Thoracic aorta (tissue), 2 donors: Measurements from ENCODE around the gene ANKRD22. TPM values are rescaled to one million over a fixed set of nuclear protein-coding genes. Genes with fewer than 3 reads are reported as not detected.

Experiments used
- ATAC-seq: fragments of 150-250 bp; one replicate; pipeline ENCODE4 v1.8.0; 2017; ENCODE audit warnings: low read depth; ENCODE audit not compliant: insufficient number of reproducible peaks, low FRiP score
- DNase-seq: peaks from one replicate; pipeline ENCODE4 v3.0.0-alpha.2; 2020; ENCODE audit warnings: low spot score
- H3K27ac ChIP-seq, 2 donors: fragments of 200-600 bp; sonication (generic); 1 replicate in 1 of 2; 2 replicates in 1 of 2; pipeline ENCODE4 v1.5.1; 2016; ENCODE audit warnings: mild to moderate bottlenecking in 2 of 2, moderate library complexity in 2 of 2
- H3K27me3 ChIP-seq: fragments of 200-600 bp; sonication (generic); replicated peaks from 2 replicates; pipeline ENCODE4 v1.6.0; 2016; ENCODE audit warnings: mild to moderate bottlenecking; ENCODE audit not compliant: insufficient read depth
- H3K36me3 ChIP-seq: fragments of 200-600 bp; sonication (generic); one replicate; pipeline ENCODE4 v1.5.1; 2016
- H3K4me1 ChIP-seq, 2 donors: fragments of 200-600 bp; sonication (generic); 1 replicate in 1 of 2; 2 replicates in 1 of 2; pipeline versions ENCODE4 v1.5.1 to v1.6.0; 2016; ENCODE audit warnings: low read depth in 2 of 2, mild to moderate bottlenecking in 1 of 2; ENCODE audit not compliant: control insufficient read depth in 1 of 2
- H3K4me3 ChIP-seq: fragments of 200-600 bp; sonication (generic); 2 replicates; pipeline ENCODE4 v1.5.1; 2016; ENCODE audit warnings: mild to moderate bottlenecking
- H3K9me3 ChIP-seq: fragments of 200-600 bp; sonication (generic); 2 replicates; pipeline ENCODE4 v1.5.1; 2016
- CTCF ChIP-seq: fragments of 200-600 bp; sonication (generic); IDR thresholded peaks from one replicate; pipeline ENCODE4 v1.5.1; 2019; ENCODE audit warnings: antibody characterized with exemption
- total RNA-seq, 2 donors: library from RNA; depleted of rRNA; stranded (reverse); fragments of >200 nt; gene quantifications; one replicate each; pipeline versions ENCODE4 v1.1.0 to v1.2.3, GENCODE V29; 2016

The ANKRD22 gene
- total RNA-seq, 2 donors from 2014 or later = not detected

GRCh38 chr10:88805924-88806323, 45.7 kb downstream of the ANKRD22 start:
- Histone ChIP-seq H3K27ac (no peak overlapping the region), H3K4me1 (no peaks in the 10 kb centered on the region), H3K27me3 (no peaks in the 10 kb centered on the region), H3K36me3 (no peaks in the 10 kb centered on the region), H3K9me3 (no peaks in the 10 kb centered on the region), H3K4me3 (no peak overlapping the region)
- TF ChIP-seq CTCF = no peak
- ATAC-seq (no peak), DNase-seq (no peak)

GRCh38 chr10:88805361-88805760, 46.3 kb downstream of the ANKRD22 start:
- H3K9me3 ChIP-seq = no peaks in the 10 kb centered on the region
- no peak for ATAC-seq
- no peak overlapping the region for H3K27ac ChIP-seq
- H3K36me3 ChIP-seq = no peaks in the 10 kb centered on the region
- no peak for DNase-seq
- no peaks in the 10 kb centered on the region for H3K27me3 ChIP-seq
- no peaks in the 10 kb centered on the region for H3K4me1 ChIP-seq
- no peak for TF ChIP-seq CTCF
- no peak overlapping the region for H3K4me3 ChIP-seq

- no peaks in the 10 kb centered on the region for H3K4me1 ChIP-seq
- H3K27me3 ChIP-seq = no peaks in the 10 kb centered on the region
- H3K27ac ChIP-seq = no peak overlapping the region
- TF ChIP-seq CTCF = no peak
- H3K4me3 ChIP-seq = no peak overlapping the region
- ATAC-seq (no peak), DNase-seq (no peak)
- H3K9me3 ChIP-seq = no peaks in the 10 kb centered on the region
- no peaks in the 10 kb centered on the region for H3K36me3 ChIP-seq
Measured at GRCh38 chr10:88804083-88804812, 47.4 kb downstream of the ANKRD22 start.

GRCh38 chr10:88803641-88804040, 48.0 kb downstream of the ANKRD22 start:
- DNase-seq (no peak), ATAC-seq (no peak)
- Histone ChIP-seq H3K36me3 (no peaks in the 10 kb centered on the region), H3K27ac (no peak overlapping the region), H3K9me3 (no peaks in the 10 kb centered on the region), H3K4me3 (no peak overlapping the region), H3K27me3 (no peaks in the 10 kb centered on the region), H3K4me1 (no peaks in the 10 kb centered on the region)
- no peak for TF ChIP-seq CTCF

GRCh38 chr10:88802523-88803285, 48.9 kb downstream of the ANKRD22 start, which contains the start of gene LIPM:
Gene LIPM (plus strand): TSS chr10:88802730. CDS start chr10:88802897, 167 bp downstream.
- DNase-seq = no peak
- H3K36me3 ChIP-seq = no peaks in the 10 kb centered on the region
- no peak within 1 kb of the TSS for H3K4me3 ChIP-seq
- ATAC-seq = no peak
- H3K9me3 ChIP-seq = no peaks in the 10 kb centered on the region
- no peaks in the 10 kb centered on the region for H3K4me1 ChIP-seq
- TF ChIP-seq CTCF = no peak
- H3K27me3 ChIP-seq = no peaks in the 10 kb centered on the region
- H3K27ac ChIP-seq = no peak within 1 kb of the TSS
